Ishikawa (cell line): ENCODE measurements around the gene RASL12.

Source experiments
- CEBPB ChIP-seq: IDR thresholded peaks from 2 replicates; pipeline ENCODE4 v1.6.1; 2012
- CREB1 ChIP-seq: IDR thresholded peaks from 2 replicates; pipeline ENCODE4 v1.6.1; 2012; ENCODE audit warnings: low read depth
- EGR1 ChIP-seq: IDR thresholded peaks from 2 replicates; pipeline ENCODE4 v1.6.1; 2012
- EP300 ChIP-seq: IDR thresholded peaks from 2 replicates; pipeline ENCODE4 v1.6.1; 2012; ENCODE audit warnings: borderline replicate concordance
- FOXM1 ChIP-seq: IDR thresholded peaks from 2 replicates; pipeline ENCODE4 v1.6.1; 2012; ENCODE audit warnings: low read depth, borderline replicate concordance
- NFIC ChIP-seq: IDR thresholded peaks from 2 replicates; pipeline ENCODE4 v1.6.1; 2012
- RAD21 ChIP-seq: IDR thresholded peaks from 2 replicates; pipeline ENCODE4 v1.6.1; 2012; ENCODE audit warnings: low read depth
- TAF1 ChIP-seq: IDR thresholded peaks from 2 replicates; pipeline ENCODE4 v1.6.1; 2012; ENCODE audit warnings: low read depth, mild to moderate bottlenecking
- TCF12 ChIP-seq: IDR thresholded peaks from 2 replicates; pipeline ENCODE4 v1.6.1; 2012; ENCODE audit warnings: low read depth
- TEAD4 ChIP-seq: IDR thresholded peaks from 2 replicates; pipeline ENCODE4 v1.6.1; 2012
- USF1 ChIP-seq: IDR thresholded peaks from 2 replicates; pipeline ENCODE4 v1.6.1; 2012
- YY1 ChIP-seq: IDR thresholded peaks from 2 replicates; pipeline ENCODE4 v1.6.1; 2012; ENCODE audit warnings: low read depth
- ZBTB7A ChIP-seq: IDR thresholded peaks from 2 replicates; pipeline ENCODE4 v1.6.1; 2012; ENCODE audit warnings: low read depth
- TF ChIP-seq, protein P1 (sequence below): IDR thresholded peaks from 2 replicates; pipeline ENCODE4 v1.6.1; 2012; ENCODE audit warnings: low read depth, mild to moderate bottlenecking
- TF ChIP-seq, protein P2 (sequence below): IDR thresholded peaks from 2 replicates; pipeline ENCODE4 v1.6.1; 2012

Gene RASL12

DNA sequence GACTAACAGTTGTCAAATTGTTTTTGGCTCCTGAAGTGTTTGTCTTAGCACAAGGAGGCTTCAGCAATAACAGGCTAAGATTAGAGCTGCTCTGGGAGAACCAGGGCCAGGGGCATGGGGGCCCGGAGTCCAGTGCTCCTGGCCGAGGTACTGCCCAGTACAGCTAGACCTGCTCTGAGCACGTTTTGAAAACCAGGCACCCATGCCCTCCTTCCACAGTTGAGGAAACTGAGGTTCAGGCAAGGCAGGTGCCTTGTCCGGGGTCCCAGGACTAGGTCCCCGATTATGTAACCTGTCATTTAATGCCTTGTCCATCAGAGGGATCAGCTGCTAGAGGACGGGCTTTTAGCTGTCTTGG, 27.9 kb upstream of the RASL12 start:
- TF ChIP-seq TAF1 (no peak), NFIC (no peak), TEAD4 (no peak), FOXM1 (no peak), TCF12 (no peak)
- TF ChIP-seq, protein P1, sequence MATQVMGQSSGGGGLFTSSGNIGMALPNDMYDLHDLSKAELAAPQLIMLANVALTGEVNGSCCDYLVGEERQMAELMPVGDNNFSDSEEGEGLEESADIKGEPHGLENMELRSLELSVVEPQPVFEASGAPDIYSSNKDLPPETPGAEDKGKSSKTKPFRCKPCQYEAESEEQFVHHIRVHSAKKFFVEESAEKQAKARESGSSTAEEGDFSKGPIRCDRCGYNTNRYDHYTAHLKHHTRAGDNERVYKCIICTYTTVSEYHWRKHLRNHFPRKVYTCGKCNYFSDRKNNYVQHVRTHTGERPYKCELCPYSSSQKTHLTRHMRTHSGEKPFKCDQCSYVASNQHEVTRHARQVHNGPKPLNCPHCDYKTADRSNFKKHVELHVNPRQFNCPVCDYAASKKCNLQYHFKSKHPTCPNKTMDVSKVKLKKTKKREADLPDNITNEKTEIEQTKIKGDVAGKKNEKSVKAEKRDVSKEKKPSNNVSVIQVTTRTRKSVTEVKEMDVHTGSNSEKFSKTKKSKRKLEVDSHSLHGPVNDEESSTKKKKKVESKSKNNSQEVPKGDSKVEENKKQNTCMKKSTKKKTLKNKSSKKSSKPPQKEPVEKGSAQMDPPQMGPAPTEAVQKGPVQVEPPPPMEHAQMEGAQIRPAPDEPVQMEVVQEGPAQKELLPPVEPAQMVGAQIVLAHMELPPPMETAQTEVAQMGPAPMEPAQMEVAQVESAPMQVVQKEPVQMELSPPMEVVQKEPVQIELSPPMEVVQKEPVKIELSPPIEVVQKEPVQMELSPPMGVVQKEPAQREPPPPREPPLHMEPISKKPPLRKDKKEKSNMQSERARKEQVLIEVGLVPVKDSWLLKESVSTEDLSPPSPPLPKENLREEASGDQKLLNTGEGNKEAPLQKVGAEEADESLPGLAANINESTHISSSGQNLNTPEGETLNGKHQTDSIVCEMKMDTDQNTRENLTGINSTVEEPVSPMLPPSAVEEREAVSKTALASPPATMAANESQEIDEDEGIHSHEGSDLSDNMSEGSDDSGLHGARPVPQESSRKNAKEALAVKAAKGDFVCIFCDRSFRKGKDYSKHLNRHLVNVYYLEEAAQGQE = no peak
- TF ChIP-seq, protein P2, sequence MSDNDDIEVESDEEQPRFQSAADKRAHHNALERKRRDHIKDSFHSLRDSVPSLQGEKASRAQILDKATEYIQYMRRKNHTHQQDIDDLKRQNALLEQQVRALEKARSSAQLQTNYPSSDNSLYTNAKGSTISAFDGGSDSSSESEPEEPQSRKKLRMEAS = no peak

- no peak for TF ChIP-seq EP300
- no peak for TF ChIP-seq YY1
- no peak for TF ChIP-seq CEBPB
- TF ChIP-seq, protein P1 = no peak
- no peak for TF ChIP-seq CREB1
- no peak for TF ChIP-seq EGR1
- TF ChIP-seq FOXM1 = no peak
- no peak for TF ChIP-seq USF1
- no peak for TF ChIP-seq ZBTB7A
- TF ChIP-seq NFIC = no peak
- no peak for TF ChIP-seq TAF1
- no peak for TF ChIP-seq RAD21
- TF ChIP-seq TEAD4 = no peak
- TF ChIP-seq, protein P2 = no peak
- no peak for TF ChIP-seq TCF12
These were observed 27.4 kb upstream of the RASL12 start for GRCh38 chr15:65095011-65095746.

- no peak for TF ChIP-seq EP300
- no peak for TF ChIP-seq CREB1
- TF ChIP-seq RAD21 = no peak
- TF ChIP-seq EGR1 = no peak
These were observed 26.7 kb upstream of the RASL12 start for GRCh38 chr15:65094294-65094995.

- TF ChIP-seq, protein P2 = no peak
- TF ChIP-seq YY1 (no peak), RAD21 (no peak), CEBPB (no peak), TEAD4 (no peak), EGR1 (no peak), FOXM1 (no peak), ZBTB7A (no peak), USF1 (no peak), NFIC (no peak), TAF1 (no peak), EP300 (no peak), TCF12 (no peak), CREB1 (no peak)
- TF ChIP-seq, protein P1 = no peak
These were observed 25.4 kb upstream of the RASL12 start for GRCh38 chr15:65092911-65093792.
